Measurements from ENCODE around the gene CILP2. TPM values are rescaled to one million over a fixed set of nuclear protein-coding genes. Genes with fewer than 3 reads are reported as not detected.
A peak's percentile ranks its signal among the peaks of the same experiment; 100 is the strongest.

CILP2 gene
- total and polyA plus RNA-seq, 9 of the 15 experiments (the other 6 are each of a cell fraction or from before 2014, with no cell fraction given): 0.04 to 0.35 (median 0.05) TPM; not detected in 2

DNA sequence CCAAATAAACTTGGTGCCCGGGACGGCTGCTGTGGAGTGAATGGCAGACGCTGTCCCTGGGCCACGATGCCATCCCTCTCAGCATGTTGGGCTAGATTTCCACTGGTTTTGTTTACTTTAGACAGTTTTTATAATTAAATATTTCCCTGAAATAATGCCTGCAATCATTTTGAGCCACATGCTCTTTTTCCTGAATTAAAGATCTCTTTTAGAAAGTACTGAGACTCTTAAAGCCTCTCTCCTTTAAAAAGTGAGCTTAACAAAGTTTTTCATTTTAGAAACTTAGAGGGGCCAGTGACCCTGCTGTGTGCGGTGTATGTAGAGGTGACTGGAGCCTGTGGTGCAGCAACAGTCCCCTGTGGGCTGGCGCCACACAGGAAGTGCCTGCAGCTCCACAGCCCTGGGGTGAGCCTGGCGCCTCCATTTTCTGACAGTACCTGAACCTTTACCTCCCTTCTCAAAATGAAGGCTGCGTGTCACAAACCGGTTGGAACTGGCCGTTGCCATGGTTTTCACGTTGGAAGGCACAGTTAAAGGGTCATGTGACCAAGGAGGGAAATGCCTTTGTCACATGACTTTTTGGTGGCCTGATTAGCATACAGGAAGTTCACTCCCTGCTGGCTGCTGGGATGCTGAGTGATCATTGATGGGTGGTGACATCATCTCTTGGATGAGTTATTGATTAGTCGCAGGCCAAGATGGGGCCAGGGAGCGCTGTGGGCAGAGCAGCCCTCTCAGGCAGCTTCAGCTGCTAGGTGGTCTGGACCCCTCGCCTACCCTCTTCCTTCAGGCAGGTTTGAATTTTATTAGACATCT, 49.0 kb upstream of the CILP2 start (continued):
- TF ChIP-seq ZNF586 (CRISPR knock-in tag; conservative IDR thresholded peaks at IDR 0.05): no peak
- TF ChIP-seq PPARD (CRISPR knock-in tag; IDR thresholded peaks at IDR 0.05): no peak
- TF ChIP-seq BMI1 (IDR thresholded peaks at IDR 0.05; ENCODE audit: low read length): peak; percentile 85
- TF ChIP-seq ZNF282 (CRISPR knock-in tag; IDR thresholded peaks at IDR 0.05): no peak
- peak; percentile 7 for TF ChIP-seq SAP30 (IDR thresholded peaks at IDR 0.05; ENCODE audit: borderline replicate concordance, insufficient read depth, low read depth, low read length, poor library complexity, severe bottlenecking)
- TF ChIP-seq ZNF717 (CRISPR knock-in tag; IDR thresholded peaks at IDR 0.05): no peak
- TF ChIP-seq ZNF124 (CRISPR knock-in tag; IDR thresholded peaks at IDR 0.05): no peak
- no peak for TF ChIP-seq NR4A1 (CRISPR knock-in tag; IDR thresholded peaks at IDR 0.05)
- no peak for TF ChIP-seq NR4A1 (tag; IDR thresholded peaks at IDR 0.05)
- TF ChIP-seq, protein P1, sequence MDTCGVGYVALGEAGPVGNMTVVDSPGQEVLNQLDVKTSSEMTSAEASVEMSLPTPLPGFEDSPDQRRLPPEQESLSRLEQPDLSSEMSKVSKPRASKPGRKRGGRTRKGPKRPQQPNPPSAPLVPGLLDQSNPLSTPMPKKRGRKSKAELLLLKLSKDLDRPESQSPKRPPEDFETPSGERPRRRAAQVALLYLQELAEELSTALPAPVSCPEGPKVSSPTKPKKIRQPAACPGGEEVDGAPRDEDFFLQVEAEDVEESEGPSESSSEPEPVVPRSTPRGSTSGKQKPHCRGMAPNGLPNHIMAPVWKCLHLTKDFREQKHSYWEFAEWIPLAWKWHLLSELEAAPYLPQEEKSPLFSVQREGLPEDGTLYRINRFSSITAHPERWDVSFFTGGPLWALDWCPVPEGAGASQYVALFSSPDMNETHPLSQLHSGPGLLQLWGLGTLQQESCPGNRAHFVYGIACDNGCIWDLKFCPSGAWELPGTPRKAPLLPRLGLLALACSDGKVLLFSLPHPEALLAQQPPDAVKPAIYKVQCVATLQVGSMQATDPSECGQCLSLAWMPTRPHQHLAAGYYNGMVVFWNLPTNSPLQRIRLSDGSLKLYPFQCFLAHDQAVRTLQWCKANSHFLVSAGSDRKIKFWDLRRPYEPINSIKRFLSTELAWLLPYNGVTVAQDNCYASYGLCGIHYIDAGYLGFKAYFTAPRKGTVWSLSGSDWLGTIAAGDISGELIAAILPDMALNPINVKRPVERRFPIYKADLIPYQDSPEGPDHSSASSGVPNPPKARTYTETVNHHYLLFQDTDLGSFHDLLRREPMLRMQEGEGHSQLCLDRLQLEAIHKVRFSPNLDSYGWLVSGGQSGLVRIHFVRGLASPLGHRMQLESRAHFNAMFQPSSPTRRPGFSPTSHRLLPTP (IDR thresholded peaks at IDR 0.05; ENCODE audit: borderline replicate concordance, extremely low read depth, insufficient read length): no peak
- TF ChIP-seq FOS (IDR thresholded peaks at IDR 0.05; ENCODE audit: extremely low read depth, insufficient read length): peak; percentile 65
- TF ChIP-seq POLR2B (IDR thresholded peaks at IDR 0.05; ENCODE audit: low read depth, partially characterized antibody): no peak
- TF ChIP-seq NFRKB (IDR thresholded peaks at IDR 0.05; ENCODE audit: low read depth): peak; percentile 85
- TF ChIP-seq TFAM (CRISPR knock-in tag; conservative IDR thresholded peaks at IDR 0.05): no peak
- TF ChIP-seq, protein P2, sequence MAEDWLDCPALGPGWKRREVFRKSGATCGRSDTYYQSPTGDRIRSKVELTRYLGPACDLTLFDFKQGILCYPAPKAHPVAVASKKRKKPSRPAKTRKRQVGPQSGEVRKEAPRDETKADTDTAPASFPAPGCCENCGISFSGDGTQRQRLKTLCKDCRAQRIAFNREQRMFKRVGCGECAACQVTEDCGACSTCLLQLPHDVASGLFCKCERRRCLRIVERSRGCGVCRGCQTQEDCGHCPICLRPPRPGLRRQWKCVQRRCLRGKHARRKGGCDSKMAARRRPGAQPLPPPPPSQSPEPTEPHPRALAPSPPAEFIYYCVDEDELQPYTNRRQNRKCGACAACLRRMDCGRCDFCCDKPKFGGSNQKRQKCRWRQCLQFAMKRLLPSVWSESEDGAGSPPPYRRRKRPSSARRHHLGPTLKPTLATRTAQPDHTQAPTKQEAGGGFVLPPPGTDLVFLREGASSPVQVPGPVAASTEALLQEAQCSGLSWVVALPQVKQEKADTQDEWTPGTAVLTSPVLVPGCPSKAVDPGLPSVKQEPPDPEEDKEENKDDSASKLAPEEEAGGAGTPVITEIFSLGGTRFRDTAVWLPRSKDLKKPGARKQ (CRISPR knock-in tag; IDR thresholded peaks at IDR 0.05): no peak
- TF ChIP-seq, protein P3, sequence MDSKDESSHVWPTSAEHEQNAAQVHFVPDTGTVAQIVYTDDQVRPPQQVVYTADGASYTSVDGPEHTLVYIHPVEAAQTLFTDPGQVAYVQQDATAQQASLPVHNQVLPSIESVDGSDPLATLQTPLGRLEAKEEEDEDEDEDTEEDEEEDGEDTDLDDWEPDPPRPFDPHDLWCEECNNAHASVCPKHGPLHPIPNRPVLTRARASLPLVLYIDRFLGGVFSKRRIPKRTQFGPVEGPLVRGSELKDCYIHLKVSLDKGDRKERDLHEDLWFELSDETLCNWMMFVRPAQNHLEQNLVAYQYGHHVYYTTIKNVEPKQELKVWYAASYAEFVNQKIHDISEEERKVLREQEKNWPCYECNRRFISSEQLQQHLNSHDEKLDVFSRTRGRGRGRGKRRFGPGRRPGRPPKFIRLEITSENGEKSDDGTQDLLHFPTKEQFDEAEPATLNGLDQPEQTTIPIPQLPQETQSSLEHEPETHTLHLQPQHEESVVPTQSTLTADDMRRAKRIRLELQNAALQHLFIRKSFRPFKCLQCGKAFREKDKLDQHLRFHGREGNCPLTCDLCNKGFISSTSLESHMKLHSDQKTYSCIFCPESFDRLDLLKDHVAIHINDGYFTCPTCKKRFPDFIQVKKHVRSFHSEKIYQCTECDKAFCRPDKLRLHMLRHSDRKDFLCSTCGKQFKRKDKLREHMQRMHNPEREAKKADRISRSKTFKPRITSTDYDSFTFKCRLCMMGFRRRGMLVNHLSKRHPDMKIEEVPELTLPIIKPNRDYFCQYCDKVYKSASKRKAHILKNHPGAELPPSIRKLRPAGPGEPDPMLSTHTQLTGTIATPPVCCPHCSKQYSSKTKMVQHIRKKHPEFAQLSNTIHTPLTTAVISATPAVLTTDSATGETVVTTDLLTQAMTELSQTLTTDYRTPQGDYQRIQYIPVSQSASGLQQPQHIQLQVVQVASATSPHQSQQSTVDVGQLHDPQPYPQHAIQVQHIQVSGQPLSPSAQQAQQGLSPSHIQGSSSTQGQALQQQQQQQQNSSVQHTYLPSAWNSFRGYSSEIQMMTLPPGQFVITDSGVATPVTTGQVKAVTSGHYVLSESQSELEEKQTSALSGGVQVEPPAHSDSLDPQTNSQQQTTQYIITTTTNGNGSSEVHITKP (IDR thresholded peaks at IDR 0.05; ENCODE audit: partially characterized antibody): no peak
- no peak for TF ChIP-seq NFYB (IDR thresholded peaks at IDR 0.05; ENCODE audit: extremely low read depth, insufficient read length)
- peak; percentile 77; the same call in 1 of the 2 replicates for TF ChIP-seq BRD4 (IDR thresholded peaks at IDR 0.05)
- TF ChIP-seq RBBP5 (IDR thresholded peaks at IDR 0.05; ENCODE audit: borderline replicate concordance, insufficient read depth, low read length, poor library complexity, severe bottlenecking): no peak

All from K562 (cell line).